Suprapubic skin (tissue), 4 donors: Measurements from ENCODE around the gene DR1. TPM values are rescaled to one million over a fixed set of nuclear protein-coding genes. Genes with fewer than 3 reads are reported as not detected.

Experiments
- DNase-seq, 2 donors: peaks; one replicate each; pipeline ENCODE4 v3.0.0-alpha.2; 2019; ENCODE audit warnings: low spot score in 2 of 2
- H3K27ac ChIP-seq: fragments of 200-600 bp; sonication (generic); one replicate; pipeline ENCODE4 v1.5.1; 2019
- H3K27me3 ChIP-seq: fragments of 200-600 bp; sonication (generic); one replicate; pipeline ENCODE4 v1.5.1; 2019
- H3K36me3 ChIP-seq: fragments of 200-600 bp; sonication (generic); one replicate; pipeline ENCODE4 v1.5.1; 2019
- H3K4me1 ChIP-seq: fragments of 200-600 bp; sonication (generic); one replicate; pipeline ENCODE4 v1.5.1; 2019
- H3K4me3 ChIP-seq: fragments of 200-600 bp; sonication (generic); one replicate; pipeline ENCODE4 v1.5.1; 2019; ENCODE audit warnings: mild to moderate bottlenecking
- H3K9me3 ChIP-seq: fragments of 200-600 bp; sonication (generic); one replicate; pipeline ENCODE4 v1.5.1; 2019
- EP300 ChIP-seq: sonication (generic); formaldehyde crosslinking; IDR thresholded peaks from one replicate; pipeline ENCODE4 v1.6.1; 2017; ENCODE audit warnings: antibody characterized with exemption
- POLR2A ChIP-seq, 2 donors: fragments of 450-650 bp; IDR thresholded peaks; one replicate each; pipeline ENCODE4 v1.6.1; 2017; ENCODE audit warnings: antibody characterized with exemption in 2 of 2, mild to moderate bottlenecking in 2 of 2, moderate library complexity in 2 of 2
- POLR2AphosphoS5 ChIP-seq, 3 donors: sonication (generic); formaldehyde crosslinking; IDR thresholded peaks; one replicate each; pipeline ENCODE4 v1.6.1; 2017; ENCODE audit warnings: antibody characterized with exemption in 3 of 3
- WGBS: methylation state at CpG from one replicate; pipeline ENCODE4 v1.1.5; 2018; 5-methylcytosine and 5-hydroxymethylcytosine counted together
- total RNA-seq, 4 donors: library from RNA; depleted of rRNA; stranded (reverse); fragments of >200 nt; gene quantifications; one replicate each; pipeline ENCODE4 v1.1.0, GENCODE V29; 2016
- TF ChIP-seq, protein P1 (sequence below), 2 donors: fragments of 200-600 bp in 1 of 2; fragments of 450-650 bp in 1 of 2; sonication (generic) in 1 of 2; IDR thresholded peaks; one replicate each; pipeline ENCODE4 v1.5.1; 2016 to 2019; ENCODE audit warnings: antibody characterized with exemption in 2 of 2, mild to moderate bottlenecking in 1 of 2, moderate library complexity in 1 of 2

Gene DR1
- 10 to 100 TPM; 47.8 to 60.2 (median 55.5) TPM for total RNA-seq

- H3K27ac ChIP-seq: peak within 1 kb of the TSS; percentile 97
- peaks cover 41% of the 10 kb centered on the region for H3K4me1 ChIP-seq
- H3K9me3 ChIP-seq: no peaks in the 10 kb centered on the region
- peak within 1 kb of the TSS; percentile 95 for H3K4me3 ChIP-seq
- WGBS: 1% methylated on average over 31 of the region's 80 CpGs
- H3K36me3 ChIP-seq: no peaks in the 10 kb centered on the region
- H3K27me3 ChIP-seq: no peaks in the 10 kb centered on the region
- peak; percentile 94 to 96 for DNase-seq
- peak; percentile 90 to 99 (median 95) for TF ChIP-seq POLR2AphosphoS5 (IDR thresholded peaks at IDR 0.05)
- TF ChIP-seq EP300: no peak
- peak; percentile 72 to 86 for TF ChIP-seq POLR2A (IDR thresholded peaks at IDR 0.05)
Measured at GRCh38 chr1:93345633-93346420, at the start of gene DR1. Gene DR1 (plus strand): TSS chr1:93345907. CDS start chr1:93346646, 739 bp downstream.

DNA sequence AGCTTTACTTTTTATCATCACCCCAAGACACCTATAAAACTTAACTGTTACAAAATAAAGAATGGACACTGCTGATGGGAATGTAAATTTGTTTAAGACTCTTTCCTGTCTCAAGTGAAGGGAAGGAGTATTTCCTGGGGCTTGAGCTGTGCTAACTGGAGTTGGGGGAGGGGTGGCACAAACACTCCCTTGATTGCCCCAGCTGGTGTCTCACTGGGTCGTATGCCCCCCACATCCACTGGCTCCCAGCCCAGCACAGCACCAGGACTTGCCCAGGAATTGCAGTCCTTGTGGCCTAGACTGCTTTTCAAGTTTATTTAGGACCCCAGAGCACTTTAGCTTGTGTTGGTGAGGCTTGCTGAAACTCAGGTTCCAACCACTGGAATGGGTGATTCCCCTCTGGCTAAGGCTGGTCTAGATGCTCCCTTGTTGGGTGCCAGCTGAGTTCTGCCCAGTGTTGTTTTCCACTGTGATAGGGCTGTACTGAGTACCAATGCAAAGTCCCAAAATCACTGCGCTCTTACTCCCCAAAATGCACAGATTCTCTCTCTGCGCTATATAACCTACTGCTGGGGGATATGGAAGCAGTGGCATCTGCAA lies 49.1 kb upstream of the DR1 start:
- H3K9me3 ChIP-seq: no peaks in the 10 kb centered on the region
- H3K4me1 ChIP-seq: no peaks in the 10 kb centered on the region
- no peak overlapping the region for H3K27ac ChIP-seq
- no peaks in the 10 kb centered on the region for H3K36me3 ChIP-seq
- WGBS: 83% methylated on average over 3 of the region's 3 CpGs
- DNase-seq: no peak
- TF ChIP-seq, protein P1, sequence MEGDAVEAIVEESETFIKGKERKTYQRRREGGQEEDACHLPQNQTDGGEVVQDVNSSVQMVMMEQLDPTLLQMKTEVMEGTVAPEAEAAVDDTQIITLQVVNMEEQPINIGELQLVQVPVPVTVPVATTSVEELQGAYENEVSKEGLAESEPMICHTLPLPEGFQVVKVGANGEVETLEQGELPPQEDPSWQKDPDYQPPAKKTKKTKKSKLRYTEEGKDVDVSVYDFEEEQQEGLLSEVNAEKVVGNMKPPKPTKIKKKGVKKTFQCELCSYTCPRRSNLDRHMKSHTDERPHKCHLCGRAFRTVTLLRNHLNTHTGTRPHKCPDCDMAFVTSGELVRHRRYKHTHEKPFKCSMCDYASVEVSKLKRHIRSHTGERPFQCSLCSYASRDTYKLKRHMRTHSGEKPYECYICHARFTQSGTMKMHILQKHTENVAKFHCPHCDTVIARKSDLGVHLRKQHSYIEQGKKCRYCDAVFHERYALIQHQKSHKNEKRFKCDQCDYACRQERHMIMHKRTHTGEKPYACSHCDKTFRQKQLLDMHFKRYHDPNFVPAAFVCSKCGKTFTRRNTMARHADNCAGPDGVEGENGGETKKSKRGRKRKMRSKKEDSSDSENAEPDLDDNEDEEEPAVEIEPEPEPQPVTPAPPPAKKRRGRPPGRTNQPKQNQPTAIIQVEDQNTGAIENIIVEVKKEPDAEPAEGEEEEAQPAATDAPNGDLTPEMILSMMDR (IDR thresholded peaks at IDR 0.05): no peak
- TF ChIP-seq POLR2AphosphoS5 (IDR thresholded peaks at IDR 0.05): no peak
- TF ChIP-seq POLR2A (IDR thresholded peaks at IDR 0.05): no peak
- TF ChIP-seq EP300: no peak
- no peak overlapping the region for H3K4me3 ChIP-seq
- no peaks in the 10 kb centered on the region for H3K27me3 ChIP-seq

DNA sequence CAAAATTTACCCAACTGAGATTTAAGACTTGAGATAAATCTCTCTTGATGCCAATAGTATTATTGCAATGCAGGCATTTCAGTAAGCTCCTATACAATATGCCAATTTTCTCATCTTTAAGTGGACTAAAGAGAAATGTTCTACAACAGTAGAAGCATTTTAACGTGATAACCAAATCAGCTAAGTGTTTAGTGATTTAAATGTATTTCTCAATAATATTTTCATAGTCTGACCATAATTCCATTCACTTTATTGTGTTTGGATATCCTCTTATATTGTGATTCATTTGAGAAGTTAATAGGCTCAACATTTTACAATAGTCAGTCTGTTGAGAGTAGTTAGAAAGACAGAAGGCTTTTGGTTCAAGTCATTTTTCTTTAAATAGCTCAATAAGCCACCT lies 44.6 kb upstream of the DR1 start:
- WGBS: 78% methylated on average over 1 of the region's 1 CpG
- H3K36me3 ChIP-seq: peaks cover 4% of the 10 kb centered on the region
- DNase-seq: no peak
- no peaks in the 10 kb centered on the region for H3K4me1 ChIP-seq
- no peaks in the 10 kb centered on the region for H3K27me3 ChIP-seq
- no peak overlapping the region for H3K27ac ChIP-seq
- H3K9me3 ChIP-seq: no peaks in the 10 kb centered on the region
- no peak overlapping the region for H3K4me3 ChIP-seq
- TF ChIP-seq EP300: no peak
- no peak for TF ChIP-seq POLR2A (IDR thresholded peaks at IDR 0.05)
- TF ChIP-seq, protein P1 (IDR thresholded peaks at IDR 0.05): no peak
- no peak for TF ChIP-seq POLR2AphosphoS5 (IDR thresholded peaks at IDR 0.05)

DNA sequence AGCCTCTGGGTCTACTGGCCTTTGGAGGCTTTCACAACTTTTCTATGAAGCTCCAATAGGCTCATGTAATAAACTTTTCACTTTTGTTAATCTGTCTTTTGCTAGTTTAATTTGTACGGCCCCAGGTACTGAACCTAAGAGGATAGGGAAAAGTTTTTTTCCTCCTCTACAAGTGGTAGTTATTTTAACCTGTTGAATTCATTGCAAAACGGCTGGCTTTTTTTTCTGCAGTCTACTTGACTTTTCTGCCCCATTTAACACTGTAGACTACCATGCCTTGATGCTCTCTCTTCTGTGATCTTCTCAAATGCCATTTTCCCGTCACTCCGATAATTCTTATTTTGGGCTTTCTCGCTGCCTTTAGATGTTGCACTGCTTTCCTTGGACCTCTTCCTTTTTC lies 43.6 kb upstream of the DR1 start:
- Histone ChIP-seq H3K4me3 (no peak overlapping the region), H3K27ac (no peak overlapping the region), H3K27me3 (no peaks in the 10 kb centered on the region), H3K36me3 (peaks cover 4% of the 10 kb centered on the region), H3K9me3 (no peaks in the 10 kb centered on the region), H3K4me1 (no peaks in the 10 kb centered on the region)
- 84% methylated on average over 5 of the region's 5 CpGs for WGBS
- DNase-seq: no peak
- no peak for TF ChIP-seq EP300

- whole genome bisulfite sequencing: 30% methylated on average over 2 of the region's 2 CpGs
- Histone ChIP-seq H3K27me3 (no peaks in the 10 kb centered on the region), H3K36me3 (peaks cover 9% of the 10 kb centered on the region), H3K9me3 (no peaks in the 10 kb centered on the region), H3K4me3 (no peak overlapping the region), H3K27ac (no peak overlapping the region), H3K4me1 (no peaks in the 10 kb centered on the region)
- TF ChIP-seq, protein P1 (IDR thresholded peaks at IDR 0.05): peak; percentile 71 to 72
- no peak for TF ChIP-seq POLR2AphosphoS5 (IDR thresholded peaks at IDR 0.05)
- no peak for DNase-seq
Measured at GRCh38 chr1:93304716-93305138, 41.0 kb upstream of the DR1 start.

DNA sequence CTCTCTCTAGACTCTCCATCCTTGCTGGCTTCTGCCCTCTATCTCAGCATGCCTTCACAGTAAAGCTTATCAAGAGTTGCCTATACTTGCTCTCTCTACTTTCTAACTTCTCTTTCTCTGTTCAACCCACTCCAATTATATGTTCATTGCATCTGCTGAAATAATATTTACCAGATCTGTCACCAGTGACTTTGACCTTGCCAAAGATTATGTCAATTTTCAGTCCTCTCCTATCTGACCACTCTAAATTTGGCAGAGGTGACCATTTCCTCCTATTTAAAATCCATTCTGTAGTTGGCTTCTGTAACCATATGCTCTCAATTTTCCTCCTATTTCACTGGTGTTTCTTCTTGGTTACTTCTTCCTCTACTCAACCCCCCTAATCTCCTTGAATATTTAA lies 38.8 kb upstream of the DR1 start:
- Histone ChIP-seq H3K4me3 (no peak overlapping the region), H3K4me1 (no peaks in the 10 kb centered on the region), H3K27ac (no peak overlapping the region), H3K36me3 (peaks cover 9% of the 10 kb centered on the region), H3K27me3 (no peaks in the 10 kb centered on the region), H3K9me3 (no peaks in the 10 kb centered on the region)
- TF ChIP-seq, protein P1 (IDR thresholded peaks at IDR 0.05): no peak
- TF ChIP-seq EP300: no peak
- no peak for TF ChIP-seq POLR2AphosphoS5 (IDR thresholded peaks at IDR 0.05)
- no peak for TF ChIP-seq POLR2A (IDR thresholded peaks at IDR 0.05)
- no peak for DNase-seq
